G401.6 (cell line): ENCODE measurements around the gene PPP1R15A.
"Not testable (repeated sequence)": the region's sequence is repeated elsewhere in the genome, so short reads cannot be mapped to it uniquely, and the experiment has no call there.

Experiments
- FAIRE-seq: peaks from 2 replicates; lab custom pipeline; 2012; peaks lifted over from hg19 to GRCh38; lab: Jason Lieb, UNC

Gene PPP1R15A

GRCh38 chr19:48872182-48872883, at the start of gene PPP1R15A:
TSS of gene PPP1R15A (plus strand) at chr19:48872421. CDS start at chr19:48873234, 813 bp downstream.
- FAIRE-seq = peak; percentile 98

GRCh38 chr19:48822514-48822913, 49.7 kb upstream of the PPP1R15A start:
- no peak for FAIRE-seq

DNA sequence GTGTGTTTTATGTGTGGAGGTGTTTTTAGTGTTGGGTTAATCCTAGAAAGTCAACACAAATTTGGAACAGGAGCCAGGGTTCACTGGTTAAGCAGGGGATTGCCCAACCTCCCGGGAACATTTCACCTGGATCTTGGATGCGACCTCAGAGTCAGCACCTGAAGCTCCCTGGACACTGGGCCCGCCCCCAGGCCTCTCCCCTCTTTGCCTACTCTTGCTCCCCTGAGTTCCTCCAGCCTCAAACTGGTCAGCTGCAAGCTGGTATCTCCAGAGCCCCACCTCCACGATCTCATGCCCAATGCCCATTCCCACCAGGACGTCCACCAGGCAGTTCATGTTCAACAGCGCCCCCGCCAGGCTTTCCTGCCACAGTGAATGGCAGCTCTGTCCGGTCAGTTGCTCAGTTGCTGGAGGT, 45.6 kb upstream of the PPP1R15A start:
- no peak for FAIRE-seq

GRCh38 chr19:48830088-48830487, 42.1 kb upstream of the PPP1R15A start:
- no peak for FAIRE-seq

DNA sequence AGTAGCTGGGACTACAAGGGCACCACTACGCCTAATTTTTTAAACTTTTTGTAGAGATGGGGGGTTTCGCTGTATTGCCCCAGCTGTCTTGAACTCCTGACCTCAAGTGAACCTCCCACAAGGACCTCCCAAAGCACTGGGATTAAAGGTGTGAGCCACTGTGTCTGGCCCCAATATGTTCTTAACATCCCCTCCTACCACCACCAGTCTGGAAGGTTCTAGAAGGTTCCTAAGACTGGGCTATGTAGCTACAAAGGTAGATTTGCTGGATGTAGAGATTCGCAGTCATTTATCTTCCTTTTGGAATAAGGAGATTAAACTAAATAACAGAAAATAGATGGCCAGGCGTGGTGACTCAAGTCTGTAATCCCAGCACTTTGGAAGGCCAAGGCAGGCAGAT, 41.3 kb upstream of the PPP1R15A start:
- FAIRE-seq = no peak

- FAIRE-seq = no peak
These were observed 39.2 kb upstream of the PPP1R15A start for GRCh38 chr19:48833049-48833448.

- no peak for FAIRE-seq
These were observed 38.2 kb upstream of the PPP1R15A start for GRCh38 chr19:48833977-48834376.

- FAIRE-seq = peak; percentile 79
These were observed 36.5 kb upstream of the PPP1R15A start for GRCh38 chr19:48835734-48836088.

- FAIRE-seq = no peak
These were observed 35.9 kb upstream of the PPP1R15A start, which contains the start of gene HSD17B14 for GRCh38 chr19:48836089-48837017. TSS of gene HSD17B14 (minus strand) at chr19:48836491. CDS start at chr19:48836411, 80 bp downstream.

- FAIRE-seq = peak; percentile 98
These were observed 35.1 kb upstream of the PPP1R15A start for GRCh38 chr19:48837051-48837524.

- no peak for FAIRE-seq
These were observed 34.5 kb upstream of the PPP1R15A start for GRCh38 chr19:48837687-48838086.

DNA sequence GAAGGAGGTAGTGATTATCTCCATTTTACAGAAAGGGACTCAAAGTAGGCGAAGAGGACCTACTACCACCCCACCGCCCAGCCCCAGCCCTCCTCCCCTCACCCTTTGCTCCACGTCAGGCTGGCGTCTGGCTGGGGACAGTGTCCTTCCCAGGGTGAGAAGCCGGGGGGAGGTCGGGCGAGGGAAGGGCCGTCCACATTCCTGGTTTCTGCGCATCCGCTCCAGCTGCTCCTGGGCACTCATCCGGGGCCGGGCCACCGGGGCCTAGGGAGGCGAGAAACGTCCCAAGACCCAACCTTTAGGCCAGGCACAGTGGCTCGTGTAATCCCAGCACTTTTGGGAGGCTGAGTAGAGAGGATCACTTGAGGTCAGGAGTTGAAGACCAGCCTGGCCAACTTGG, 31.2 kb upstream of the PPP1R15A start:
- FAIRE-seq = no peak

- FAIRE-seq = no peak
These were observed 30.6 kb upstream of the PPP1R15A start for GRCh38 chr19:48841571-48841970.

GRCh38 chr19:48842789-48843162, 29.4 kb upstream of the PPP1R15A start:
- FAIRE-seq = no peak

- peak; percentile 88 for FAIRE-seq
These were observed 27.7 kb upstream of the PPP1R15A start for GRCh38 chr19:48844472-48844871.

DNA sequence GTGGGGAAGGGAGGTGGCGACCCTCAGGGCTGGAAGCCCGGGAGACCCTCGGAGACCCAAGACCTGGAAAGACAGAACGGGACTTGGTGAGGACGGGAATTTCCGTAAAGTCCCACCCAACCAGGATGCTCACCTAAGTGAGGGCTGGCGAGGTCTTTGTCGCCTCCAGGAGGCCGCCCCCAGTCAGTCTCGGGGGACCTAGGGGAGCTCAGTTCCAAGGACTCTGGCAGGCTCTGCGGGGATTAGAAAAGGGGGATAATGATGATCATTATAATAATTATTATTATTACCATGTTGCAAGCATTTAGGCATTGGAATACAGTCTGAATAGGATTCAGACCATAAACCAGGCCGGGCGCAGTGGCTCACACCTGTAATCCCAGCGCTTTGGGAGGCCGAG, 26.8 kb upstream of the PPP1R15A start:
- FAIRE-seq = no peak

GRCh38 chr19:48846659-48847058, 25.6 kb upstream of the PPP1R15A start:
- FAIRE-seq = not testable (repeated sequence)

- no peak for FAIRE-seq
These were observed 19.9 kb upstream of the PPP1R15A start for GRCh38 chr19:48852292-48852691.

GRCh38 chr19:48853483-48853882, 18.7 kb upstream of the PPP1R15A start:
- FAIRE-seq = no peak

- no peak for FAIRE-seq
These were observed 18.1 kb upstream of the PPP1R15A start for GRCh38 chr19:48854103-48854502.

DNA sequence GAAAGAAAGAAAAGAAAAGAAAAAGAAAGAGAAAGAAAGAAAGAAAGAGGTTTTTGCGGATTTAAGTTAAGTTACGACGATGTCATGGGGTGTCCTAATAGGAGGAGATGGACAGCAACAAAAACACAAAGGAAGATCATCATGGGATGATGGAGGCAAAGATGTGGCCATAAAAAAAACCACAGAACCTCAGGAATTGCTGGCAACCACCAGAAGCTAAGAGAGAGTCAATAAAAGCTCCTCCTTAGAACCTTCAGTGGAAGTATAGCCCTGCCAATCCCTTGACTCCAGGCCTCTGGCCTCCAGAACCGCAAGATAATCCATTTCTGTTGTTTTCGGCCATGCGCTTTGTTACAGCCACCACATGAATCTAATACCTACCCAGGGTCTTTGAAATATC, 15.3 kb upstream of the PPP1R15A start:
- no peak for FAIRE-seq

DNA sequence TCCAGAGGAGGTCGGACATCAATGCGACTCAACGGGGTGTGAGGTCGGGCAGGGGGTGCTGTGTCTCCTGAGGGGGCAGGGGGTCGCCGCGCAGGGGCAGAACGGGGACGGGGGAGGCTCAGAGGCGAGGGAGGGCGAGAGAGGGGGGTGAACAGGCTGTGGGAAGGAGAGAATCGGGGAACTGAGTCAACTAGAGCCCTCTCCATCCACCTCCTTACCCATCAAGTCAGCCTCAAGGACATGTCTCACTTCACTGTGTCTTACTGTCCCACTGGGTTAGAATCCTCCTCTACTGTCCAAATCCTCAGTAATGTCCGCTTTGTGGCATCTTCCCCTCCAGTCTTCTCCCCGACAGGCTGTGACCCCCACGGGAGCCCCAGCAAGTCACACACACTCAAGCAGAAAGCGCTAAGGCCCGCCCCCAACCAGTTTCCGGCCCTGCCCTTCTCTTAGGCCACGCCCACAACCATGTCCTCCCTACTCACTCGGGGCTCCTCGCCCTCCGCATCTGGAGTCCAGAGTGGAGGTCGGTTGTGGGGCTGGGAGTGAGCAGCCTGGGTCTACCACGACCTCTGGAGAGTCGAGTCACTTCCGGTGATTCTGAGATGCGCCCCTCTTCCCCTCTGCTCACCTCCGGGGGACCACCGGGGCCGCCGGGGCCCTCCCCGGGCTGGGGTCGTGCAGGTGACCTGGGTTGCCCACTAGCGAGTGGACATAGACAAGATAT, 13.1 kb upstream of the PPP1R15A start:
- FAIRE-seq = no peak
